ENCODE results near the gene KLHDC9.

DNA sequence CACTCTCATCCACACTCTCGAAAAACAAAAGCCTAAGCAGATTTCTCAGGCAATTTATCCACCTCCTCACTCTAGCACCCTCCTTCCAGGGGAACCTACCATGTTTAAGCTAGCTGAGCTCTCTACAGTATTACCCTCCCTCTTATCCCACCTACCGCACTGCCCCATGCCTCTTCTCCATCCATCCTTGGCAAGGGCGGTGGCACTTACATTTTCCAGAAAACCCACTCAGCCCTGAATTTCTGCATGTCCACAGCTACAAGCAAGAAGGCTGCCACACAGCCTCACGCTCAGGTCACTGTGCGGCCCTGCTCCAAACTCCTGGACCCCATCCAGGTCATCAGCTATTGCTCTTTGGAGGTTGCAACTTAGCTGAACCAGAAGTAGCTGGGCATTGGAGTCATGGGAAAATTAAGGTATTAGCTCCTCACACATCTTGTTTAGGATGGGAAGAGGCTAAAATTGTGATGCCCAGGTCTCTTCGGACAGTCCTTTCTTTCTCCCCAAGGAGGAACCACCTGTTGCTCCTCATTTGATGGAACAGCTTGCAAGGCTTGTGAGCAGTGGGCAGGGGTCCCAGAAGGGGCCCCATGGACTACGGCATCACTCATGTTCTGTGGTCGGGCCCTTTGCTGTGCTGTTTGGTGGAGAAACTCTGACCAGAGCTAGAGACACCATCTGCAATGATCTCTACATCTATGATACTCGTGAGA lies 1.1 kb downstream of the KLHDC9 start:
- TF ChIP-seq, protein P1, sequence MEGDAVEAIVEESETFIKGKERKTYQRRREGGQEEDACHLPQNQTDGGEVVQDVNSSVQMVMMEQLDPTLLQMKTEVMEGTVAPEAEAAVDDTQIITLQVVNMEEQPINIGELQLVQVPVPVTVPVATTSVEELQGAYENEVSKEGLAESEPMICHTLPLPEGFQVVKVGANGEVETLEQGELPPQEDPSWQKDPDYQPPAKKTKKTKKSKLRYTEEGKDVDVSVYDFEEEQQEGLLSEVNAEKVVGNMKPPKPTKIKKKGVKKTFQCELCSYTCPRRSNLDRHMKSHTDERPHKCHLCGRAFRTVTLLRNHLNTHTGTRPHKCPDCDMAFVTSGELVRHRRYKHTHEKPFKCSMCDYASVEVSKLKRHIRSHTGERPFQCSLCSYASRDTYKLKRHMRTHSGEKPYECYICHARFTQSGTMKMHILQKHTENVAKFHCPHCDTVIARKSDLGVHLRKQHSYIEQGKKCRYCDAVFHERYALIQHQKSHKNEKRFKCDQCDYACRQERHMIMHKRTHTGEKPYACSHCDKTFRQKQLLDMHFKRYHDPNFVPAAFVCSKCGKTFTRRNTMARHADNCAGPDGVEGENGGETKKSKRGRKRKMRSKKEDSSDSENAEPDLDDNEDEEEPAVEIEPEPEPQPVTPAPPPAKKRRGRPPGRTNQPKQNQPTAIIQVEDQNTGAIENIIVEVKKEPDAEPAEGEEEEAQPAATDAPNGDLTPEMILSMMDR (IDR thresholded peaks at IDR 0.05): no peak
- TF ChIP-seq EP300 (IDR thresholded peaks at IDR 0.05): no peak

Measured in ovary (tissue), 3 donors.